ENCODE results near the gene ADARB1.

Gene ADARB1

GRCh38 chr21:45176141-45176540, 101.8 kb downstream of the ADARB1 start:
- Histone ChIP-seq H2AFZ (ENCODE audit: low read depth, low read length, severe bottlenecking) (no peak overlapping the region), H3K9me3 (ENCODE audit: insufficient read depth, low read length) (no peaks in the 10 kb centered on the region), H3K27ac (ENCODE audit: low read depth, low read length) (no peak overlapping the region), H3K4me2 (ENCODE audit: low read depth, low read length, poor library complexity, severe bottlenecking) (no peak overlapping the region), H3K9me2 (replicated peaks; ENCODE audit: insufficient read depth, low read length) (no peaks in the 10 kb centered on the region), H3K27me3 (ENCODE audit: low read length) (no peaks in the 10 kb centered on the region), H3K9ac (ENCODE audit: low read length) (no peak overlapping the region), H3F3A (ENCODE audit: insufficient read depth) (no peaks in the 10 kb centered on the region), H3K4me3 (ENCODE audit: insufficient read depth, low read length, poor library complexity, severe bottlenecking) (no peak overlapping the region), H3K36me3 (ENCODE audit: low read length) (no peaks in the 10 kb centered on the region), H4K20me1 (ENCODE audit: low read depth, low read length) (no peaks in the 10 kb centered on the region), H3K79me2 (ENCODE audit: insufficient read depth, low read length) (no peaks in the 10 kb centered on the region)
- TF ChIP-seq CTCF (IDR thresholded peaks at IDR 0.05; ENCODE audit: insufficient read depth, low read length, poor library complexity, severe bottlenecking), result no peak
- TF ChIP-seq EZH2phosphoT487 (conservative IDR thresholded peaks at IDR 0.05; ENCODE audit: low read length), result no peak

- Histone ChIP-seq H3K79me2 (ENCODE audit: insufficient read depth, low read length) (no peaks in the 10 kb centered on the region), H3F3A (ENCODE audit: insufficient read depth) (no peaks in the 10 kb centered on the region), H3K36me3 (ENCODE audit: low read length) (no peaks in the 10 kb centered on the region), H3K4me3 (ENCODE audit: insufficient read depth, low read length, poor library complexity, severe bottlenecking) (no peak overlapping the region), H3K9me2 (replicated peaks; ENCODE audit: insufficient read depth, low read length) (no peaks in the 10 kb centered on the region), H3K4me2 (ENCODE audit: low read depth, low read length, poor library complexity, severe bottlenecking) (no peak overlapping the region), H3K9ac (ENCODE audit: low read length) (no peak overlapping the region), H3K9me3 (ENCODE audit: insufficient read depth, low read length) (no peaks in the 10 kb centered on the region), H3K27me3 (ENCODE audit: low read length) (no peaks in the 10 kb centered on the region), H2AFZ (ENCODE audit: low read depth, low read length, severe bottlenecking) (no peak overlapping the region), H3K27ac (ENCODE audit: low read depth, low read length) (no peak overlapping the region), H4K20me1 (ENCODE audit: low read depth, low read length) (no peaks in the 10 kb centered on the region)
- TF ChIP-seq EZH2phosphoT487 (conservative IDR thresholded peaks at IDR 0.05; ENCODE audit: low read length), result no peak
- TF ChIP-seq CTCF (IDR thresholded peaks at IDR 0.05; ENCODE audit: insufficient read depth, low read length, poor library complexity, severe bottlenecking), result no peak
Observed at GRCh38 chr21:45177039-45177438, 102.7 kb downstream of the ADARB1 start.

- no peak overlapping the region for H3K4me3 ChIP-seq (ENCODE audit: insufficient read depth, low read length, poor library complexity, severe bottlenecking)
- no peaks in the 10 kb centered on the region for H3K36me3 ChIP-seq (ENCODE audit: low read length)
- TF ChIP-seq EZH2phosphoT487 (conservative IDR thresholded peaks at IDR 0.05; ENCODE audit: low read length) (no peak), CTCF (IDR thresholded peaks at IDR 0.05; ENCODE audit: insufficient read depth, low read length, poor library complexity, severe bottlenecking) (no peak)
Observed at GRCh38 chr21:45178070-45178608, 103.8 kb downstream of the ADARB1 start.

More at GRCh38 chr21:45178070-45178608, 103.8 kb downstream of the ADARB1 start:
- Histone ChIP-seq H3K79me2 (ENCODE audit: insufficient read depth, low read length) (no peaks in the 10 kb centered on the region), H3F3A (ENCODE audit: insufficient read depth) (no peaks in the 10 kb centered on the region), H3K27me3 (ENCODE audit: low read length) (no peaks in the 10 kb centered on the region), H3K9me2 (replicated peaks; ENCODE audit: insufficient read depth, low read length) (no peaks in the 10 kb centered on the region), H3K9ac (ENCODE audit: low read length) (no peak overlapping the region), H3K27ac (ENCODE audit: low read depth, low read length) (no peak overlapping the region), H3K4me2 (ENCODE audit: low read depth, low read length, poor library complexity, severe bottlenecking) (no peak overlapping the region), H3K9me3 (ENCODE audit: insufficient read depth, low read length) (no peaks in the 10 kb centered on the region), H2AFZ (ENCODE audit: low read depth, low read length, severe bottlenecking) (no peak overlapping the region), H4K20me1 (ENCODE audit: low read depth, low read length) (no peaks in the 10 kb centered on the region)

All from SU-DHL-6 (cell line).